Sigmoid colon (tissue), 4 donors: ENCODE data around the gene MAMDC2.

Experiments
- POLR2A ChIP-seq, 2 donors: fragments of 450-650 bp; IDR thresholded peaks; one replicate each; pipeline ENCODE4 v1.6.1; 2016; ENCODE audit warnings: antibody characterized with exemption in 2 of 2, mild to moderate bottlenecking in 2 of 2, moderate library complexity in 2 of 2
- POLR2AphosphoS5 ChIP-seq, 4 donors: sonication (generic); formaldehyde crosslinking; IDR thresholded peaks; one replicate each; pipeline ENCODE4 v1.6.1; 2017; ENCODE audit warnings: antibody characterized with exemption in 4 of 4
- TF ChIP-seq, protein P1 (sequence below), 4 experiments: fragments of 450-650 bp in 3 of 4; fragments of 200-600 bp in 1 of 4; IDR thresholded peaks; one replicate each; pipeline ENCODE4 v1.5.1; 2016 to 2019; ENCODE audit warnings: antibody characterized with exemption in 4 of 4, mild to moderate bottlenecking in 3 of 4, moderate library complexity in 2 of 4

DNA sequence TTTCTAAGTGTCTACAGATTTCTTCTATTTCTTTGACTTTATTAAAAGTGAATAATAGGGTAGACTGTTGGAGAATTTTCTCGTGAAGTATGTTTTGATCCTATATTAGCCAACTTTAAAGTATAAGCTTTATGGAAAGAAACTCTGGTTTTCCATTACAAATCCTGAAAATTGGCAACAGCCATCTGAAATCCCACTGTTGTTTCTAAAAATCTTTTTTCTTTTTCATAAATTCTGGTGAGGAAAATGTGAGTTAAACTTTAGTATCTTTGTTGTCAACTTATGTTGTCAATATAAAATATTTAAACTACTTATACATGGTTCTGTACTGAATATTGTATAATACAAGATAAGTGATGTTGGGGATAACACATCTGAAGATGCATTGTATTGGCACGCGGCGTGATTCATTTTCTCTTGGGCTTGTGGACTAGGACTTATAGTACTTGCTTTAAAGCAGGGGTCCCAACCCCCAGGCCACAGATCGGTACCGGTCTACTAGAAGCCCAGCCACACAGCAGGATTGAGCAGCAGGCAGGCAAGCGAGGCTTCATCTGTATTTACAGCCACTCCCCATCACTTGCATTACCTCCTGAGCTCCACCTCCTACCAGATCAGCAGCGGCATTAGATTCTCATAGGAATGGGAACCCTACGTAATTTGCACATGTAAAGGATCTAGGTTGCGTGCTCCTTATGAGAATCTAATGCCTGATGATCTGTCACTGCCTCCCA is 12.7 kb downstream of the MAMDC2 start:
- TF ChIP-seq, protein P1, sequence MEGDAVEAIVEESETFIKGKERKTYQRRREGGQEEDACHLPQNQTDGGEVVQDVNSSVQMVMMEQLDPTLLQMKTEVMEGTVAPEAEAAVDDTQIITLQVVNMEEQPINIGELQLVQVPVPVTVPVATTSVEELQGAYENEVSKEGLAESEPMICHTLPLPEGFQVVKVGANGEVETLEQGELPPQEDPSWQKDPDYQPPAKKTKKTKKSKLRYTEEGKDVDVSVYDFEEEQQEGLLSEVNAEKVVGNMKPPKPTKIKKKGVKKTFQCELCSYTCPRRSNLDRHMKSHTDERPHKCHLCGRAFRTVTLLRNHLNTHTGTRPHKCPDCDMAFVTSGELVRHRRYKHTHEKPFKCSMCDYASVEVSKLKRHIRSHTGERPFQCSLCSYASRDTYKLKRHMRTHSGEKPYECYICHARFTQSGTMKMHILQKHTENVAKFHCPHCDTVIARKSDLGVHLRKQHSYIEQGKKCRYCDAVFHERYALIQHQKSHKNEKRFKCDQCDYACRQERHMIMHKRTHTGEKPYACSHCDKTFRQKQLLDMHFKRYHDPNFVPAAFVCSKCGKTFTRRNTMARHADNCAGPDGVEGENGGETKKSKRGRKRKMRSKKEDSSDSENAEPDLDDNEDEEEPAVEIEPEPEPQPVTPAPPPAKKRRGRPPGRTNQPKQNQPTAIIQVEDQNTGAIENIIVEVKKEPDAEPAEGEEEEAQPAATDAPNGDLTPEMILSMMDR (IDR thresholded peaks at IDR 0.05), result no peak
- no peak for TF ChIP-seq POLR2A (IDR thresholded peaks at IDR 0.05)
- TF ChIP-seq POLR2AphosphoS5 (IDR thresholded peaks at IDR 0.05), result no peak
